Activated CD8-positive, alpha-beta T cell treated with anti-CD3 and anti-CD28 coated beads for 36 hours (primary cell): ENCODE measurements around the gene ZSWIM4. TPM values are rescaled to one million over a fixed set of nuclear protein-coding genes. Genes with fewer than 3 reads are reported as not detected.

Source experiments
- ATAC-seq: fragments of 200-7000 bp; cut with Tn5 transposase; one replicate; pipeline ENCODE4 v1.10.0; 2021; ENCODE audit warnings: mild to moderate bottlenecking, moderate library complexity
- CTCF ChIA-PET: fragments of 350-600 bp; sonication (Branson Sonifier 250); formaldehyde crosslinking; loops from one replicate; lab custom pipeline; 2021; ENCODE audit warnings: antibody characterized with exemption; lab: Charles Lee
- POLR2A ChIA-PET: fragments of 350-600 bp; sonication (Branson Sonifier 250); formaldehyde crosslinking; loops from one replicate; lab custom pipeline; 2021; ENCODE audit warnings: antibody characterized with exemption; lab: Charles Lee
- DNase-seq: peaks from one replicate; pipeline ENCODE4 v3.0.0-alpha.2; 2020
- H3K27ac Mint-ChIP-seq: one replicate; pipeline ENCODE4 v1.8.0; 2021; ENCODE audit warnings: mild to moderate bottlenecking, mixed read lengths
- H3K27me3 Mint-ChIP-seq: one replicate; pipeline ENCODE4 v1.8.0; 2021; ENCODE audit warnings: mixed read lengths
- H3K36me3 Mint-ChIP-seq: one replicate; pipeline ENCODE4 v1.8.0; 2021; ENCODE audit warnings: low read depth, mixed read lengths
- H3K4me1 Mint-ChIP-seq: one replicate; pipeline ENCODE4 v1.8.0; 2021; ENCODE audit warnings: low read depth, mixed read lengths
- H3K4me3 Mint-ChIP-seq: one replicate; pipeline ENCODE4 v1.8.0; 2021; ENCODE audit warnings: mild to moderate bottlenecking, moderate library complexity, mixed read lengths
- H3K9me3 Mint-ChIP-seq: one replicate; pipeline ENCODE4 v1.8.0; 2021; ENCODE audit warnings: mixed read lengths
- CTCF ChIP-seq: fragments of 200-600 bp; IDR thresholded peaks from one replicate; pipeline ENCODE4 v1.8.0; 2022; ENCODE audit warnings: antibody characterized with exemption, mild to moderate bottlenecking
- intact Hi-C: fragments of 100-400 bp; cut with micrococcal nuclease; formaldehyde crosslinking; loops from one replicate; pipeline ENCODE4 v1.10.0; 2022
- microRNA-seq: library from miRNA; unstranded; fragments of <30 nt; microRNA quantifications from one replicate; pipeline ENCODE4 v1.2.0, GENCODE V29; 2022; ENCODE audit warnings: borderline microRNAs expressed, borderline replicate concordance
- total RNA-seq, 2 experiments: library from RNA; stranded (reverse); gene quantifications; one replicate each; pipeline ENCODE4 v1.2.3, GENCODE V29; 2021

The ZSWIM4 gene
- total RNA-seq, 2 experiments from 2014 or later = 6.6 to 6.8 TPM

GRCh38 chr19:13877303-13877702 lies 82.1 kb downstream of the ZSWIM4 start:
- Mint-ChIP-seq H3K4me1 (peaks cover 27% of the 10 kb centered on the region), H3K36me3 (no peaks in the 10 kb centered on the region), H3K4me3 (no peak overlapping the region), H3K27me3 (peaks cover 3% of the 10 kb centered on the region), H3K9me3 (no peaks in the 10 kb centered on the region), H3K27ac (no peak overlapping the region)
- CTCF ChIA-PET = interaction anchor here (1.0 to 3.7 kb wide), 2 partner anchors 154 to 182 kb away, joined by 3 to 12 read pairs; partner anchors contain the start of gene IL27RA
- ATAC-seq (no peak), DNase-seq (no peak)
- no peak for TF ChIP-seq CTCF
- intact Hi-C loops = no loop called here
- POLR2A ChIA-PET = interaction anchor here (0.9 kb wide), 1 partner anchor 10 kb away, joined by 3 read pairs; no protein-coding TSS in a partner anchor

- DNase-seq (peak; percentile 99), ATAC-seq (peak; percentile 96)
- ChIA-PET CTCF (interaction anchor here (0.5 to 6.2 kb wide), 25 partner anchors 13 to 291 kb away, joined by 3 to 76 read pairs (median 4); partner anchors contain the start of genes ASF1B, IL27RA and MISP3), POLR2A (interaction anchor here (0.5 to 1.7 kb wide), 12 partner anchors 11 to 324 kb away, joined by 3 to 5 read pairs (median 3); partner anchors contain the start of genes BRME1, CC2D1A and RFX1)
- peak overlapping the region; percentile 75 for H3K27ac Mint-ChIP-seq
- no peaks in the 10 kb centered on the region for H3K27me3 Mint-ChIP-seq
- peaks cover 34% of the 10 kb centered on the region for H3K4me1 Mint-ChIP-seq
- no peaks in the 10 kb centered on the region for H3K9me3 Mint-ChIP-seq
- no peaks in the 10 kb centered on the region for H3K36me3 Mint-ChIP-seq
- peak; percentile 99 for TF ChIP-seq CTCF
- intact Hi-C loops = loop anchor here (2.0 to 10.0 kb wide), 2 partner anchors 154 to 194 kb away; partner anchors contain the start of gene IL27RA
- peak overlapping the region; percentile 47 for H3K4me3 Mint-ChIP-seq
These were observed 85.1 kb downstream of the ZSWIM4 start for GRCh38 chr19:13880059-13881043.

- peak; percentile 40 for DNase-seq
- ChIA-PET POLR2A (interaction anchor here (0.8 to 1.7 kb wide), 7 partner anchors 10 to 188 kb away, joined by 3 to 5 read pairs (median 3); partner anchors contain the start of genes BRME1, CC2D1A and RFX1), CTCF (interaction anchor here (0.8 to 6.2 kb wide), 15 partner anchors 12 to 292 kb away, joined by 3 to 76 read pairs (median 5); partner anchors contain the start of genes ASF1B, IL27RA and MISP3)
- H3K27me3 Mint-ChIP-seq = no peaks in the 10 kb centered on the region
- H3K36me3 Mint-ChIP-seq = no peaks in the 10 kb centered on the region
- no peak for ATAC-seq
- peak overlapping the region; percentile 75 for H3K27ac Mint-ChIP-seq
- peaks cover 41% of the 10 kb centered on the region for H3K4me1 Mint-ChIP-seq
- no peaks in the 10 kb centered on the region for H3K9me3 Mint-ChIP-seq
- TF ChIP-seq CTCF = no peak
- intact Hi-C loops = loop anchor here (2.0 to 10.0 kb wide), 2 partner anchors 154 to 194 kb away; partner anchors contain the start of gene IL27RA
- peak overlapping the region; percentile 39 for H3K4me3 Mint-ChIP-seq
These were observed 86.0 kb downstream of the ZSWIM4 start for GRCh38 chr19:13881251-13881691.

Small RNA genes lying within 50 kb of the gene (microRNA-seq; reads per million reads assigned to microRNA genes)
- gene MIR181C (340 reads per million, percentile 81 among the genes with 10 or more reads in this experiment), gene MIR181D (294 reads per million, percentile 80 among the genes with 10 or more reads in this experiment)

Other genes starting within 250 kb of the ZSWIM4 start
- 10 to 100 TPM; 37.1 to 40.8 TPM for gene MRI1, start 30.9 kb upstream of the ZSWIM4 start, total RNA-seq
- gene C19orf53, start 21.0 kb upstream of the ZSWIM4 start, total RNA-seq = 100 to 1,000 TPM; 120 to 128 TPM
- 1 to 10 TPM in 1 of 2 experiments, under 1 TPM in 1; 0.56 to 1.3 TPM for gene NANOS3, start 81.7 kb downstream of the ZSWIM4 start, total RNA-seq
- gene BRME1, start 110.7 kb downstream of the ZSWIM4 start, total RNA-seq = 1 to 10 TPM; 3.6 to 5.2 TPM
- gene CC2D1A, start 110.8 kb downstream of the ZSWIM4 start, total RNA-seq = 10 to 100 TPM; 22.4 to 23.8 TPM
- gene PODNL1, start 143.0 kb downstream of the ZSWIM4 start, total RNA-seq = not detected
- gene DCAF15, start 157.1 kb downstream of the ZSWIM4 start, total RNA-seq = 10 to 100 TPM; 51.3 to 51.9 TPM
- 10 to 100 TPM; 13.3 to 14.1 TPM for gene RFX1, start 210.9 kb downstream of the ZSWIM4 start, total RNA-seq
- gene RLN3, start 232.7 kb downstream of the ZSWIM4 start, total RNA-seq = not detected
- 10 to 100 TPM; 46.5 to 48.2 TPM for gene IL27RA, start 236.3 kb downstream of the ZSWIM4 start, total RNA-seq